A673 (cell line): Measurements from ENCODE around the gene CLCN7. TPM values are rescaled to one million over a fixed set of nuclear protein-coding genes. Genes with fewer than 3 reads are reported as not detected.

ENCODE experiments used
- BruUV-seq: library from RNA; stranded (reverse); fragments of 400-500 nt; replicated peaks from 2 replicates; lab custom pipeline; 2021; lab: Mats Ljungman, UMichigan
- CTCF ChIA-PET: fragments of 300-600 bp; sonication (Branson Sonifier 250); formaldehyde crosslinking; loops from one replicate; lab custom pipeline; 2022; ENCODE audit warnings: antibody characterized with exemption; lab: Charles Lee
- POLR2A ChIA-PET: fragments of 300-600 bp; sonication (Branson Sonifier 250); formaldehyde crosslinking; loops from one replicate; lab custom pipeline; 2022; ENCODE audit warnings: antibody characterized with exemption; ENCODE audit not compliant: low non-redundant PET; lab: Charles Lee
- DNase-seq: peaks from one replicate; pipeline ENCODE4 v3.0.0-alpha.2; 2015; ENCODE audit warnings: low spot score
- H3K27ac ChIP-seq: fragments of 200-600 bp; sonication (generic); 2 replicates; pipeline ENCODE4 v1.5.1; 2016; ENCODE audit warnings: mixed run types, low read depth, mild to moderate bottlenecking, mixed read lengths, antibody characterized with exemption, low read length; ENCODE audit not compliant: poor library complexity, severe bottlenecking
- H3K27me3 ChIP-seq: fragments of 200-600 bp; sonication (generic); replicated peaks from 2 replicates; pipeline ENCODE4 v1.6.1; 2017; ENCODE audit warnings: mixed run types, low read depth, mild to moderate bottlenecking, mixed read lengths, antibody characterized with exemption, low read length; ENCODE audit not compliant: insufficient read depth, poor library complexity
- H3K36me3 ChIP-seq: fragments of 200-600 bp; sonication (generic); 2 replicates; pipeline ENCODE4 v1.6.1; 2016; ENCODE audit warnings: mixed run types, mild to moderate bottlenecking, mixed read lengths, antibody characterized with exemption, low read length; ENCODE audit not compliant: insufficient read depth, poor library complexity, severe bottlenecking
- H3K4me1 ChIP-seq: fragments of 200-600 bp; sonication (generic); 2 replicates; pipeline ENCODE4 v1.6.1; 2017; ENCODE audit warnings: mixed run types, mild to moderate bottlenecking, mixed read lengths, antibody characterized with exemption, low read length; ENCODE audit not compliant: insufficient read depth, poor library complexity, severe bottlenecking
- H3K4me3 ChIP-seq: fragments of 200-600 bp; sonication (generic); 2 replicates; pipeline ENCODE4 v1.5.1; 2016; ENCODE audit warnings: low read depth, mixed run types, mild to moderate bottlenecking, mixed read lengths, low read length; ENCODE audit not compliant: poor library complexity, severe bottlenecking
- H3K9me3 ChIP-seq: fragments of 200-600 bp; sonication (generic); 2 replicates; pipeline ENCODE4 v1.6.1; 2016; ENCODE audit warnings: mixed run types, low read depth, mild to moderate bottlenecking, mixed read lengths, antibody characterized with exemption, low read length; ENCODE audit not compliant: poor library complexity, severe bottlenecking
- EZH2 ChIP-seq: fragments of 200-600 bp; sonication (generic); IDR thresholded peaks from 2 replicates; pipeline ENCODE4 v1.6.1; 2017; ENCODE audit warnings: borderline replicate concordance, low read depth, mild to moderate bottlenecking, mixed read lengths, antibody characterized with exemption, low read length; ENCODE audit not compliant: poor library complexity, severe bottlenecking
- intact Hi-C: fragments of 100-400 bp; cut with micrococcal nuclease; formaldehyde crosslinking; loops from one replicate; pipeline ENCODE4 v1.10.0; 2022; ENCODE audit not compliant: unreplicated experiment
- total RNA-seq: library from RNA; stranded (reverse); gene quantifications from 2 replicates; pipeline ENCODE4 v1.2.3, GENCODE V29; 2021
- TF ChIP-seq, protein P1 (sequence below): fragments of 300-800, 200-600 bp; sonication (generic); conservative IDR thresholded peaks from 2 replicates; pipeline ENCODE4 v1.5.1; 2017; ENCODE audit warnings: low read depth, mild to moderate bottlenecking, antibody characterized with exemption, low read length, moderate library complexity, mixed read lengths

Gene CLCN7
- total RNA-seq, 1 experiment from 2014 or later, result 89.3 TPM

DNA sequence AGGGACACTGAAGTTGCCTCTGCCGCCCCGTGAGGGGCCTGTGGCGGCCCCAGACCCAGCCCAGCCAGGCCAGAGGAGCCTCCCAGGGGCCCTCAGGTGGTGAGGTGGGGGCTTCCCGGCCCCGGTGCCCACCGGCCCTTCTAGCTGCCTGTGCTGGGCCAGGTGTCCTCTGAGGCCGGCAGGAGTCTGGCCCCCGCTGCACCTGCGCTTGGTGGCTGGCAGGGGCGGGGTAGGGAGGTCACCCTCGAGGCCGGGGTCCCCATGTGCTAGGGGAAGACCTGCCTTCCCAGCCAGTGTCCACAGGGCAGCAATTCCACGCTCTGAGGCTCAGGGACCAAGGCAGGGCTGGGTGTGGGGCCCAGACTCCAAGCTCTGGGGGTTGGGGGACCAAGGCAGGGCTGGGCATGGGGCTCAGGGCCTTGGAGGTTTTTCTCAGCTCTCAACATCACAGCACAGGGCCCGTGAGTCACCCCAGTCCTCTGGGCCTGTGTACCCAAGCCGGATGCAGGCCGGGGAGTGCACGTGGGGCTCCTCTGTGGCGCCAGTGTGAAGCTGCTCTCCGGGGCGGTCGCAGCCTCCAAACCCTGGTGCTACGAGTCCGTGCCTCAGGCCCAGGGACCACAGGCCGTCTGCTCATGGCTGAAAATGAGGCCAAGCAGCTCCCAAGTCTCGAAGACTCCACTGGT, 29.2 kb downstream of the CLCN7 start:
- no TSS peak for BruUV-seq

DNA sequence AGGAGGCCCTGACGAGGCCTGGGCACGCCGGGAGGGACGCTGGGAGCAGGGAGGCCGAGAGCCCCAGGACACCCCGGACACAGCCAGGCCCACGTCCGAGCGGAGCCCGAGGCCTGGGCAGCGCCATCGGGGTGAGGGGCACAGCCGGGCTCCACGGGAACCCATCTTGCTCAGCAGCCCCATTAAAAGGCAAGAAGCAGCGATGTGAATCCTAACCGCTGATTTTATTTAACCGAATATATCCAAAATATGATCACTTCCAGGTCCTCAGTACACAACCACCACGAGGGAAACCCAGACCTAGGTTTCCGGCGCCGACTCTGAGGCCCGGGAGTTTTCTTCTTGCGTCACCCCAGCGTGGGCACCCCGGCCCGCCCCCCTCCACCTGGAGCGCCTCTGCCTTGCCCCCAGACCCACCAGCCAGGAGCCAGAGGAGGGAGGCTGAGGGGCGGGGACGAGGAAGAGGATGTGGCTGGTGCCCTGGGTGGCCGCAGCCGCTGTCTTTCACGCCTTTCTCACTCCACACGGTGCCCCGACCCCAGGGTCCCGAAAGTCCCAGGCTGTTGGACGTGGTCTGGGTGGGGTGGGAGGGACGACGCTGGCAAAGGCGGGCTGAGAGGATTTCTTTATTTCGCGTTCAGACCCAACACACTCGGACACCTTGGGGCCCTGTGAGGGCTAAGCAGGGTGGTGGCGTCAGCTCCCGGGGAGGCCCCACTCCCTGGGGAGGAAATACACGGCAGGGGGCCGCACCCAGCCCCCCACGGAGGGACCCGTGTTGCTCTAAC, 29.9 kb downstream of the CLCN7 start:
- intact Hi-C loops, result no loop called here
- POLR2A ChIA-PET, result no interaction called here
- BruUV-seq, result no TSS peak
- Histone ChIP-seq H3K27me3 (no peaks in the 10 kb centered on the region), H3K4me1 (no peaks in the 10 kb centered on the region), H3K36me3 (no peaks in the 10 kb centered on the region), H3K9me3 (no peaks in the 10 kb centered on the region), H3K27ac (no peak overlapping the region), H3K4me3 (no peak overlapping the region)
- TF ChIP-seq, protein P1, sequence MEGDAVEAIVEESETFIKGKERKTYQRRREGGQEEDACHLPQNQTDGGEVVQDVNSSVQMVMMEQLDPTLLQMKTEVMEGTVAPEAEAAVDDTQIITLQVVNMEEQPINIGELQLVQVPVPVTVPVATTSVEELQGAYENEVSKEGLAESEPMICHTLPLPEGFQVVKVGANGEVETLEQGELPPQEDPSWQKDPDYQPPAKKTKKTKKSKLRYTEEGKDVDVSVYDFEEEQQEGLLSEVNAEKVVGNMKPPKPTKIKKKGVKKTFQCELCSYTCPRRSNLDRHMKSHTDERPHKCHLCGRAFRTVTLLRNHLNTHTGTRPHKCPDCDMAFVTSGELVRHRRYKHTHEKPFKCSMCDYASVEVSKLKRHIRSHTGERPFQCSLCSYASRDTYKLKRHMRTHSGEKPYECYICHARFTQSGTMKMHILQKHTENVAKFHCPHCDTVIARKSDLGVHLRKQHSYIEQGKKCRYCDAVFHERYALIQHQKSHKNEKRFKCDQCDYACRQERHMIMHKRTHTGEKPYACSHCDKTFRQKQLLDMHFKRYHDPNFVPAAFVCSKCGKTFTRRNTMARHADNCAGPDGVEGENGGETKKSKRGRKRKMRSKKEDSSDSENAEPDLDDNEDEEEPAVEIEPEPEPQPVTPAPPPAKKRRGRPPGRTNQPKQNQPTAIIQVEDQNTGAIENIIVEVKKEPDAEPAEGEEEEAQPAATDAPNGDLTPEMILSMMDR, result no peak
- no peak for TF ChIP-seq EZH2
- DNase-seq, result no peak
- CTCF ChIA-PET, result no interaction called here

More for the DNA sequence above, 29.2 kb downstream of the CLCN7 start:
- H3K27ac ChIP-seq, result no peak overlapping the region
- H3K27me3 ChIP-seq, result no peaks in the 10 kb centered on the region
- H3K4me3 ChIP-seq, result no peak overlapping the region
- POLR2A ChIA-PET, result no interaction called here
- CTCF ChIA-PET, result no interaction called here
- TF ChIP-seq, protein P1, result no peak
- TF ChIP-seq EZH2, result no peak
- intact Hi-C loops, result no loop called here
- no peak for DNase-seq
- no peaks in the 10 kb centered on the region for H3K9me3 ChIP-seq
- peaks cover under 1% of the 10 kb centered on the region for H3K36me3 ChIP-seq
- H3K4me1 ChIP-seq, result no peaks in the 10 kb centered on the region

DNA sequence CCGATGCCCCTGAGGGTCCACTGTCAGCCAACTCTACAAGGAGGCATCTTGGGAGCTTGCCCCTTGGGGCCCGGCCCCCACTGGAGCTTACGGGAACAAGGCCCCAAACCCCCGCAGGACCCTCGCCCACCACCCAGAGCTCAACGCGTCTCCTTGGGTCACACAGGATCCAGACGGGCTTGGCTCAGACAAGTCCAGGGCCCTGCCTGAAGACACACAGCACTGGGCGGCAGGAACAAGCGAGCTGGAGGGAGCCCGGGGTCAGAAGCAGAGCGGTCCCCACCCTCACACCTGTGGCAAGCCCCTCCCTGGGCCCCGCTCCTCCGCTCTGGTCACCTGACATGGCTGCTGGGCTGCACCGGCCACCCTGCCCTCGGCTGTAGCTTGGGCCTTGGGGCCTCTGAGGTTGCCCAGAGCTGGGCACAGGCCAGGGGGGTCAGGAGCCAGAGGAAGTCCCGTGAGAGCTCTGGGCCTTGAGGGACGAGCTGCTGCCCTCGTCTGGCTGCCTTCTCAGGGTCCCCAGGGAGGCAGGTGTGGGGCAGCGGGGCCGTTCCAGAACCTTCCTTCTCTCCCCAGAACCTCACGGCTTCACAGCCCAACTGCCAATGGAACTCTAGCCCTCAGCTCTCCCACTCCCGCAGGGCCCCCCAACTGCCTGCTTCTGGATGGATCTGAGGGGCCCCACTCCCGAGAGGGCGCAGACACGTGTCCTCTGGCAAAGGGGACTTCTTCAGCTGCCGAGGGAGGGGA, 30.7 kb downstream of the CLCN7 start, which contains the start of gene CCDC154:
TSS of gene CCDC154 (minus strand) at position 577 of the 750 bp plus-strand sequence. CDS start at position 343, 234 bp downstream.
- Histone ChIP-seq H3K36me3 (no peaks in the 10 kb centered on the region), H3K9me3 (no peaks in the 10 kb centered on the region), H3K27me3 (no peaks in the 10 kb centered on the region), H3K4me1 (no peaks in the 10 kb centered on the region), H3K4me3 (no peak within 1 kb of the TSS), H3K27ac (no peak within 1 kb of the TSS)
- ChIA-PET CTCF (no interaction called here), POLR2A (interaction anchor here (0.6 kb wide), 1 partner anchor 178 kb away, joined by 4 read pairs; no protein-coding TSS in a partner anchor)
- DNase-seq, result no peak
- no peak for TF ChIP-seq EZH2
- TF ChIP-seq, protein P1, result no peak
- no TSS peak for BruUV-seq
- intact Hi-C loops, result no loop called here
